Breast epithelium (tissue), 3 donors: ENCODE measurements around the gene PHACTR1.

Source experiments
- CTCF ChIP-seq, 3 donors: fragments of 450-650 bp; IDR thresholded peaks; one replicate each; pipeline ENCODE4 v1.5.1; 2016 to 2017; ENCODE audit warnings: antibody characterized with exemption in 3 of 3, mild to moderate bottlenecking in 3 of 3, moderate library complexity in 3 of 3
- POLR2A ChIP-seq: fragments of 450-650 bp; IDR thresholded peaks from one replicate; pipeline ENCODE4 v1.6.1; 2016; ENCODE audit warnings: antibody characterized with exemption, mild to moderate bottlenecking, moderate library complexity

- no peak for TF ChIP-seq CTCF (IDR thresholded peaks at IDR 0.05)
- TF ChIP-seq POLR2A, result no peak
Observed at GRCh38 chr6:13297391-13297790, 580.8 kb downstream of the PHACTR1 start.
